SK-N-MC (cell line): ENCODE results near the gene GRK7.

Experiments
- EZH2 ChIP-seq: fragments of 200-600 bp; sonication (generic); IDR thresholded peaks from one replicate; pipeline ENCODE4 v1.6.1; 2017; ENCODE audit warnings: antibody characterized with exemption
- POLR2AphosphoS5 ChIP-seq: IDR thresholded peaks from 2 replicates; pipeline ENCODE4 v1.6.1; 2012; ENCODE audit warnings: mild to moderate bottlenecking, low read depth, low read length, borderline replicate concordance

- TF ChIP-seq POLR2AphosphoS5, result no peak
- no peak for TF ChIP-seq EZH2
Observed at GRCh38 chr3:141798448-141798845, 35.2 kb downstream of the GRK7 start.
